HG02840 (cell line): Measurements from ENCODE around the gene IKZF2.

Experiments used
- ATAC-seq: cut with Tn5 transposase; IDR thresholded peaks from one replicate; pipeline ENCODE4 v1.9.1; 2021; ENCODE audit warnings: mild to moderate bottlenecking, moderate library complexity, moderate number of reproducible peaks; ENCODE audit not compliant: unreplicated experiment, low FRiP score

IKZF2 gene

GRCh38 chr2:213104092-213104902, 47.1 kb downstream of the IKZF2 start:
- ATAC-seq, result no peak

GRCh38 chr2:213101692-213102460, 49.5 kb downstream of the IKZF2 start:
- ATAC-seq, result no peak

- ATAC-seq, result no peak
Measured at GRCh38 chr2:213101109-213101508, 50.3 kb downstream of the IKZF2 start.

GRCh38 chr2:213098612-213099011, 52.8 kb downstream of the IKZF2 start:
- no peak for ATAC-seq

GRCh38 chr2:213091765-213092164, 59.6 kb downstream of the IKZF2 start:
- ATAC-seq, result no peak

- ATAC-seq, result no peak
Measured at GRCh38 chr2:213090772-213091171, 60.6 kb downstream of the IKZF2 start.

GRCh38 chr2:213089438-213089837, 62.0 kb downstream of the IKZF2 start:
- no peak for ATAC-seq

GRCh38 chr2:213087040-213087439, 64.4 kb downstream of the IKZF2 start:
- peak; percentile 58 for ATAC-seq

- ATAC-seq, result no peak
Measured at GRCh38 chr2:213086571-213086970, 64.8 kb downstream of the IKZF2 start.

GRCh38 chr2:213086050-213086449, 65.4 kb downstream of the IKZF2 start:
- ATAC-seq, result no peak

- no peak for ATAC-seq
Measured at GRCh38 chr2:213085538-213085937, 65.9 kb downstream of the IKZF2 start.

GRCh38 chr2:213084261-213084660, 67.2 kb downstream of the IKZF2 start:
- no peak for ATAC-seq

GRCh38 chr2:213080969-213081617, 70.3 kb downstream of the IKZF2 start:
- ATAC-seq, result no peak

GRCh38 chr2:213079756-213080155, 71.7 kb downstream of the IKZF2 start:
- no peak for ATAC-seq

- ATAC-seq, result no peak
Measured at GRCh38 chr2:213078686-213079085, 72.7 kb downstream of the IKZF2 start.

- no peak for ATAC-seq
Measured at GRCh38 chr2:213069531-213069930, 81.9 kb downstream of the IKZF2 start.

GRCh38 chr2:213068676-213069359, 82.6 kb downstream of the IKZF2 start:
- ATAC-seq, result no peak

GRCh38 chr2:213067888-213068287, 83.5 kb downstream of the IKZF2 start:
- ATAC-seq, result no peak

- ATAC-seq, result no peak
Measured at GRCh38 chr2:213066443-213066743, 85.0 kb downstream of the IKZF2 start.

GRCh38 chr2:213065583-213066442, 85.6 kb downstream of the IKZF2 start:
- no peak for ATAC-seq
